NCI-H2196 (cell line): ENCODE results near the gene ZNF280A.

Experiments
- DNase-seq: peaks from one replicate; lab custom pipeline; 2025; ENCODE audit not compliant: unreplicated experiment; lab: John Stamatoyannopoulos, UW

Gene ZNF280A, protein sequence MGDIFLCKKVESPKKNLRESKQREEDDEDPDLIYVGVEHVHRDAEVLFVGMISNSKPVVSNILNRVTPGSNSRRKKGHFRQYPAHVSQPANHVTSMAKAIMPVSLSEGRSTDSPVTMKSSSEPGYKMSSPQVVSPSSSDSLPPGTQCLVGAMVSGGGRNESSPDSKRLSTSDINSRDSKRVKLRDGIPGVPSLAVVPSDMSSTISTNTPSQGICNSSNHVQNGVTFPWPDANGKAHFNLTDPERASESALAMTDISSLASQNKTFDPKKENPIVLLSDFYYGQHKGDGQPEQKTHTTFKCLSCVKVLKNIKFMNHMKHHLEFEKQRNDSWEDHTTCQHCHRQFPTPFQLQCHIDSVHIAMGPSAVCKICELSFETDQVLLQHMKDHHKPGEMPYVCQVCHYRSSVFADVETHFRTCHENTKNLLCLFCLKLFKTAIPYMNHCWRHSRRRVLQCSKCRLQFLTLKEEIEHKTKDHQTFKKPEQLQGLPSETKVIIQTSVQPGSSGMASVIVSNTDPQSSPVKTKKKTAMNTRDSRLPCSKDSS

DNA sequence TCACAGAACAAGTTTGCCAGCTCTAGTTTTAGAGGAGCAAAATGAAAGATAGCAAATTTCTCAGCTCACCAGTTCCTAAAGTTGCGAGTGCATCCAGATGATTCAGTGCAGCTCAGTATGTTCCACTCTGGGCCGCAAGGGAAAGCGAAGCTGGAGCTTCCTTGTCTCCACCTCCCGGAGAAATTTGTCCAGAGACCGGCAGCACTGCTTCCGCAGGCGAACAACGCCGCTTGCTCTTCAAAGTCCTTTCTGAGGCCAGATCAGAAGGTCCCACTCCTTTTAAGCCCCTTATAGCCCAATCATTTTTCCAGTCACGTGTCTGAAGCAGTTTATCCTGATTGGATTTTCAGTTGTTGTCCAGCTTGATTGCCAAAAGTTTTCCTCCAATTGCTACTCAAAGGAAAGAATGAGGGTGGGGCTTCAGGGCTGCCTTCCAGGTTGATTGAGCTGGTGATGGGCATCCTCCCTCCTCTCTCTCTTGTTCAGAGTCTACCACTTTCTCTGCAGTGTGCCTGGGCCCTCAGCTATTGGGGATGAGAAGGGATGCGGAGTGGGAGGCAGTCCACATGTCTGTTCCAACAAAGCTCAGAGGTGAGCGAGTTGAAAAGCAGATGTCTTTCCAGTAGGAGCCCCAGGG, at the start of gene ZNF280A:
Gene ZNF280A, minus strand, starts transcription at position 251 of the 637 bp plus-strand sequence. CDS start 4,640 bp downstream, outside the sequence.
- no peak for DNase-seq

DNA sequence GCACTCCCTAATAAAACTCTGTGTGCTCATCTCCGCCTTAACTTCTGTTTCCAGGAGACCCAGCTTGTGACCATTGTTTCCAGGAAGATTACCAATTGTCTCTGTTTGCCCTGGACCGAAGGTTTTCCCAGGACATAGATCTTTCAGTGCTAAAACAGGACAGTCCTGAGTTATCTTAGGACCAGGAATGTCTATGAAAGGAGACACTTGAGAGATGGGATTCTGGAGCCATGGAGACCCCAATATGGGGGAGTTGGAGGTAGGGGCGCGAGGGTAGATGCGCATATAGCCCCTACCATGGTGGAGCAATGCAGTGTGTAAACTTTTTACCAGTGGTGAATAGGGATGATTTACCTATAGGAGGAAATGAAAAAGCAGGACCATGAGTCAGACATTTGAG, 49.1 kb upstream of the ZNF280A start:
- DNase-seq, result no peak

DNA sequence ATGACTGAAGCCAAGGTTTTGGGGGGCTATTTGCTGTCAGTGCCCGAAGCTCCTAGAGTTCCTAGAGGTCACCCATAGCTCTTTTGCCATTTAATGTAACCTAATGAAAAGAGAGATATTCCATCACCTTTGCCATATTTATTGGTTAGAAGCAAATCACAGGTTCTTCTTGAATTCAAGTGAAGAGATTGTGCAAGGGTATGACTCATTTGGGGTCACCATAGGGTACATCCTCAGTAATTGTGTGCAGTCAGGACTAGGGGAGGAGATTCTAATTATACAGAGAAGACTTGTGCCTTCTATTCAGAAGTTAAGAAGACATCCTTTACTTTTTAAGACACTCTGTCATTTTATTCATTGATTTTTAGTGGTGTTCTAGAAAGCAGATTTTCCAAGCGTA, 45.9 kb upstream of the ZNF280A start:
- DNase-seq, result no peak

DNA sequence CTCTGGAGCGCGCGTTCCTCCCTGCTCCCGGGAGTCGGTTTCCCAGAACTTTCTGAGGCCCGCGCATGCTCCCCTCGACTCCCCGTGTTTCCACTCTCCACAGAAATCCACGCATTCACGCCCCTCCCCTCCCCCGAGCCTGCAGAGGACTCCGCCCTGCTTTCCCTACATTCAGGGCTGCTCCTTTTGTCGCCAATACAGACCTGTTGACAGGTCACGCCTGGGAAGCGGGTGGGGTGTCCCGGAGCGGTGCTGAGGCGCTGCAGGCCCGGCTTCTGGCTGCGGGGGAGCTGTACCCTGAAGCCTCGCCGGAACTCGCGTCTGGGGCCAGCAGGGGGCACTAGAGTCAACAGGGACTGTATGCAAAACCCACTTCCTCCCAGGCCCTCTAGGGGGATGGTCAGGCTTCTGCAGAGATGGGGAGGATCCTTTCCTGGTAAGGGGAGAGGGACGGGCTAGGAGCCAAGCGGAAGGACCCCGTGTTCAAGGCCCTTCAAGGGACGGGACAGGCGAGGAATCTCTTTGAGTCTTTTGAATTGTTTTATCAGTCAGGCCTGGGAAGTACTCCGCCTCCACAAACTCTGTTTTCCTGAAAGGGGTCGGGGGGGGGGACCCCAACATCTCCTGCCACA, 39.0 kb upstream of the ZNF280A start, which contains the start of gene PRAME:
Gene PRAME, minus strand, starts transcription at position 294 of the 632 bp plus-strand sequence. CDS start 2,433 bp downstream, outside the sequence.
- DNase-seq, result peak; percentile 30

DNA sequence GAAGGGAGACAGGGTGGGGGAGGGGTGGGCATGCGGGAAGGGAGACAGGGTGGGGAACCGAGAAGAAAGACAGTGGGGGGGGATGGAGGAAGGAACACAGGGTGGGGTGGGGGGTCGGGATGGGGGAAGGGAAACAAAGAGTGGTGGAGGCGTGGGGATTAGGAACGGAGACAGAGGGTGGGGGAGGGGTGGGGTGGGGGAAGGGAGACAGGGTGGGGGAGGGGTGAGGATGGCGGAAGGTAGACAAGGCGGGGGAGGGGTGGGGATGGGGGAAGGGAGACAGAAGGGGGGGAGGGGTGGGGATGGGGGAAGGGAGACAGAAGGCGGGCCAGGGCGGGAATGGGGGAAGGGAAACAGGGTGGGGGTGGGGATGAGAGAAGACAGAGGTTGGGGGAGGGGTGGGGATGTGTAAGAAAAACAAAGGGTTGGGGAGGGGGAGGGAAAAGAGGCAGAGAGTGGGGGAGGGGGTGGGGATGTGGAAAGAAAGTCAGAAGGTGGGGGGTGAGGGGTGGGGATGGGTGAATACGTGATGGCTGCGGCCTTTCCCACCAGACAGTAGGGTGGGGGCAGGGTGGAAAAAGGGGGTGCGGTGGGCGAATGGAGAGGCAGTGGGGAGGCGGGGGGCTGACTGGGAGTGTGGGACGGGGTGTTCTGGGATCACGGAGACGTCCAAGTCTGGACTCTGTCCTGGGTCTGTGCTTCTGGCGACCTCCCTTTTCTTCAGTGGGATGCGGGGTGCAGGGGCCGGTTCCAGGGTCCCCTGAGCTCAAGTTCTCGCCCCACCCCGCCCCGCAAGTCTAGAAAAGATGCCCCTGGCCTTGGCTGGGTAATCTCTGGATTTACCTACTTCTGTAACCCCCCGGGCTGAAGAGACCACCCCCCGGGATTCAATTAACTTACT, 38.3 kb upstream of the ZNF280A start:
- DNase-seq, result no peak

DNA sequence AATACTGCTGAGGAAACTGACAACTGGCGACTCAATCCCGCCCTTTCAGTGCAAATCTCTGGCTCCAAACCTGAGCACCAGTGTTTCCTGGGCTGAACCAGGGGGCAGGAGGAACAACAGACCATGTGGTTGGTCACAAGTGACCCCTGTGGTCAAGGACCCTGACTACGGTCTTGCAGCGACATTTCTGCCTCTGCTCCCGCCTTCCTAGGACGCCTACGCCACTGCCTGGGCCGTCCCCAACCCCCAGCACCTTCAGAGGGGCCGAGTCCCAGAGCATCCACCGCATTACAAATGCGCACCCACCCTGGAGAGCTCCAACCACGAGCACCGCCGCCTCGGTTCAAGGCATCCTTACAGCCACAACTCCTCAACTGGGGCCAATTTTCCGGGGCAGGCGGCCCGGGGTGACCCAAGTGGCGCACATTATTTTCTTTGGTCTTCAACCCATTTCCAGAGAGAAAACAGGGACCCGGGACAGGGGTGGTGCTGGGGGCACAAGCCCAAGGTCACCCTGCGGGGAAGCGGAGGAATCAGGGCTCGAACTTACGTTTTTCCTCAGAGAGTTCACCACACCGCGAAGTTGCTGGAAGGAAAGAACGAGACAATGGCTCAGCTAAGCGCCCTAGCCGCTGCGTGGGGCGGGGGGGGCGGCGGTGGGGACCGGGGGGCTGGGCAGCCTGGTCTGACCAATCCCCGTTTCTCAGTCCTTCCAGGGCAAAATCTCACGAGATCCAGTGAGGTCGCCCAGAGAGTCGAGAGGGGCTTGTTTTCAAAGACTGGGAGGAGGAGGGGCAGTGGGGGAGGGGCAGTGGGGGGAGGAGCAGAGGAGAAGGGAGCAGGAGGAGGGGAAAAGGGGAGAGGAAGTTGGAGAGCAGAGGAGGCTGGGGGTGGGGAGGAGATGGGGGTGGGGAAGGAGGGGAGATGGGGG, 37.2 kb upstream of the ZNF280A start:
- DNase-seq, result no peak

DNA sequence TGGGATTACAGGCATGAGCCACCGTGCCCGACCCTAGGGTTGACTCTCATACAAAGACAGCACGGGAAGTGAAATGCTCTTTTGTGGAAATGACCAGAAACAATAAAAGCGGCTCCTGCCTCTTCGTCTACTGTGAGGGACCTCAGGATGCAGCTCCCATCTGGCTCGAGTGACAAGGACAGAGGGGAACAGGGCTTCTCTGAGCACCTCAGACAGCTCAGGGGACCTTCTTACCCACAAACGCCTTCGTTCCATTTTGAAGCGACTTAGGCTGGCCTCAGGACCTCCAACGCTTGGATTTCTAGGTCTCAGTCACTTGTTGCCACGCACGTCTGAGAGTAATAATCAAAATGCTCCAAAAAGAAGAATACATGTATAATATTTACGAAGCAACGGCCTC, 36.5 kb upstream of the ZNF280A start:
- no peak for DNase-seq

DNA sequence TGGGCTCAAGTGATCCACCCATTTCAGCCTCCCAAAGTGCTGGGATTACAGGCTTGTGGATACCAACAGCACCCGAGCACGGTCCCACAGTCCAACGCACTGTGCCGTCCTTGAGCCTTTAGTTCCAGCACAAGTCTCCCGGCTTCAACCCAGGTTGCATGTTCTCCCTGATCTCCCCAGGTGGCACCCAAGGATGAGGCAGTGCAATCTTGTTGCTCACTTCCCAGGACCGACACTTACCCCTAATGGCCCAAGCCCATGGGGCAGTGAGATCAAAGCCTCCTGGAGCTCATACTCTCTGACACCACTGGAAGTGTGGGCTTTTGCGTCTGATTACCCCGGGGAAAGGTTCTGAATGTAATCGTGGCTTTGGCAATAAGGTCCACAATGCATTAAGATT, 35.5 kb upstream of the ZNF280A start:
- no peak for DNase-seq

DNA sequence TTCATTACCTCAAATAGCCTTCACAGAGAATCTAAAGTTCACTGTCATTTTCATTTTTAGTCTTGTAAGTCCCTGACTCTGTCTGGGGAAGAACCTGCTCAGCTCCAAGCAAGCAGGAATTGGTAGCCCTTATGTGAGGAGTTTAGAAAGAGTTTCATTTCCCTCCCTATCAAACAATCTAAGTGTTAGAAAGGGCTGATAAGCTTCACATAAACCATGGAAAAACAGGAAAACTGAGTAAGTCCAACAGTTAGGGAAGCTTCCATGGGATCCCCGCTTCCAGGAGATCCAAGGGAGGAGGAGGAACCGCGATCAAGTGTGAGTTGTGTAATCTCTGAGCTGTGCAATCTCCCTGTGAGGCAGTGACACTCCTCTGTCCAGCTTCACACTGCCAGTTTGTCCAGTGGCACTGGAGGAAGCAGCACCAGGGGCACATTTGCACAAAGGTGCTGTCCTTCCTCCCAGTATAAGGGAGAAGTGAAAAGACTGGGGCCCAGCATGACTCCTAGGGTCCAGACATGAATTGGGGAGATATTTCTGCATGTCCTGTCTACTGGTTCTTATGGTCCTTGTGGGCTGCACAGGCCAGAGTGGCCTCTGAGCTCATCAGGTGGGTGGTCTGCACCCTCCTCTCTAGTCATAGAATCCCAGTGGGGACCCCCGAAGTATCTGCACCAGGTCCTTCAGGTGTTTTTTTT, 34.7 kb upstream of the ZNF280A start:
- DNase-seq, result no peak

DNA sequence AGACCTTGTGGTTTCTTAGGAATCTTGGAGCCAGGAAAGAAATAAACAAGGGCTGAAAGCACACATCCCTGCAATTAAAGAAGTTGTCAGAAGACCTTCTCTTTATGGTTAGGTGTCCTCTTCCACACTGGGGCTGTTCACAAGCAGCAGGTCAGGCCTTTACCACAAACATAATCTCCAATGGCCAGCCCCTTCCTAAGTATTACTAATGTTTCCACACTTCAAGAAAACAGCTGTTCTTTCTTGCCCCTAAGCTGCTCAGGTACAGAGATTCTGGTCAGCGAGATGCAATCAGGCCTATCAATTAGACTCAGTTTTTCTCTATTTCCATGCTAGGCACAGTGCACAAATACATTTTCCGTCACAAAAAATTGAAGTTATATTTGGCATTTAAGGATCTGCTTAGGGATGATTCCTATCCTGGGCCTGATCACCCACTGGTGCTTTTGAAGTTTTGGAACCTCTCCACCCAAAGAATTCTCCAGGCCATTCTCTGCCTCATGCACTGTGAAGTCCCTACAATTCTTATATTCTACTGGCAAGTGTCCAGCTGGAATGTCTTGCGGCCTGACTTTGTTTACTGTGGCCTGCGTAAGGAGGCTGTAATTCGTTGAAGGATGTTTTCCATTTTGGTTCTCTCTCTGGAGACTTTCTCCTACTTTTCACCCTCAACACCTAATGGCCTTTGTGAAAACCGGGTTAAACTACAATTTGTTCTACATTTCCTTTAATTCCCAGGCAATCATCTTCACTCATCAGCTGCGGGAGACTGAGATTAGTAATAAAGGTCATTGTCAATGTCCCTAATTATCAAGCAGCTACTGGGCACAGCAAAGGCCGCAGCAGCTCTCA, 33.9 kb upstream of the ZNF280A start:
- DNase-seq, result no peak

DNA sequence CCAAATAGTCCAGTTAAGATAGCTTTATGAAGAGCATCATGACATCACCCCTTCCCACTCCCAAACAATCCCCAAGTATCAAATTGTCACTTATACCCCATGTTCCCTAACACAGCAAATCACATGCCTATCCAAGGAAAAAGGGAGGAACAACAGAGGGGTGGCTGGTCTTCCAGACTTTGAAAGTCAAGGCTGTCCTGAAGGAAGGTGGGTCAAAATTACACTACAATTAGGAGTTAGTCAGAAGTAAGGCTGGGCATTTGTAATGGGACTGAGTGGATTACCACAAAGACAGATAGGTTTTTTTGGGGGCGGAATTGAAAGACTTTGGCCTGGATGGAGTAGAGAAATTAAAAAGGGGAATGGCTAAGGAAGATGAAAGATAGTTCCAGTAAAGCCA, 33.1 kb upstream of the ZNF280A start:
- no peak for DNase-seq

DNA sequence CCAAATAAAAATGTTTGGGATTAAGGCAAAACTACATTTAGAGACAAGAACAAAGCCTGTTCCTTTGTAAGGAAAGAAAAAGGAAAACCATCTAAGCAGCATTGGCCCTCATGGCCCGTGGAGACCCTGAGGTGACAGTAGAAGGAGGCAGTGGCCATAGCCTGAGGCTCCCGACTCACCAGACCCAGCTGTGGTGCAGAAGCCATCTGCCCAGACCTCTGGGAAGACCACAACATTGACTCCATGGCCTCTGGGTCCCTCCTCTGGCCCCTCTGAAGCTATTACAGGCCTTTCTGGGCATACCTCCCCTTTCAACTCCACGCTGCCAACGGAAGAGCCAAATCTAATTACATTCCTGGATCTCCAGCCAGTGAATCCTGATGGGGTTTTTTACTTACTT, 32.6 kb upstream of the ZNF280A start:
- DNase-seq, result no peak

DNA sequence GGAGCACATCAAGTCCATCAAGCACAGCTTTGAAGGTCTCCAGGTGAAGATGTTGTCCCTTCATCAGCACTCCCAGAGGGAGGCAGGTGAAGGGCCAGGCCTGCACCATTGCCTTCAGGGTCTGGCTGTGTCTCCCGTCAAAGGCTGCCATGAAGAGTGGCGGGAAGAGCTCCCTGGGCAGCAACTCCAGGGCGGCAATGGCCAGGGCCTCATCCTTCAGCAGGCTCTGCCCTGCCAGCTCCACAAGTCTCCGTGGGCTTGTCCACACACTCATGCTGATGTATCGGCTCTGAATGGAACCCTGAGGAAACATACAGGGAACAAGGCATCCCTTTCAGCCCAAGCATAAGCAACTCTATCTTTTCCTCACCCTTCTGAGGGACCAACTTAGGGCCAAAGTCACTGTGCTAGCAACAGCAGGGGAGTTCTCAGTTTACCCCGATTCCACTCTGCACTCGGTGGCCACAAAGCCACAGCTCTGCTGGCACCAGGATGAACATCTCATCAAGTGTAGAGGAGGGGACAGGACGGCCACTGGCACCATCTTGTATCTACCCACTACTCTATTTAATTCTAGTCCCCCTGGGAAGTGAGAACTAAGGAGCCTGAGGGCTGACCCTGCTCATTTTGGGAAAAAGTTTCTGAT, 30.8 kb upstream of the ZNF280A start:
- no peak for DNase-seq

DNA sequence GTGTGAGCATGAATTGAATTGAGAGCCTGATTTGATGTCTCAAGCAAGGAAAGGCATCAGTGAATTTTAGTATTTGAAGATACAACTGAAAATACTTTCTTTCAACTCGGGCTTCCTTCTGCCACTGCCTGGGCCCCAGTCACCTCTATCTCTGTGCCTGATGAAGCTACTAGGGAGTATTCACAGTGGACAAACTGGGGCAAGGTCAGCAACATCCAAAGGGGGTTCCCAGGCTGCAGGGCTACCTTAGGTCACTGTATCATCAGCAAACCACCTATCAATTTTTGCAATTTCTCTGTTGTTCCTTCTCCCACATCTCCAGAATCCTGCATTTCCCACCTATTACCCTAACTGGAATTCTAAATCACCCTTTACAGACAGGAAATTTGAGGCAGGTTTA, 28.8 kb upstream of the ZNF280A start:
- no peak for DNase-seq

DNA sequence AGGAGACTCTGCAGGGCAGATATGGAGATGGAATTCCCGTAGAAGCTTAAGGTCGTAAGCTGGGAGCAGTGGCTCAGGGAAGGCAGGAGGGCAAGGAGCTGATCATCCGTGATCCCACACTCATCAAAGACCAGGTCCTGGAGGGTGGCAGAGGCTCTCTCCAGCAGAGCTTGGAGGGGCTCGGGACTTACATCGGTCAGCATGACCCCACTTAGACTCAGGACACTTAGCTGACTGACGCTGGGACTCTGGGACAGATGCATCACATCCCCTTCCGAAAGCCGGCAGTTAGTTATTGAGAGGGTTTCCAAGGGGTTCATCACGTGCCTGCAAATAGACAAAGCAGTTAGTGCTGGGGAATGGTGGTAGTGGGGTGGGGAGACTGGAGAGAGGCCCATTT, 28.2 kb upstream of the ZNF280A start:
- DNase-seq, result no peak

DNA sequence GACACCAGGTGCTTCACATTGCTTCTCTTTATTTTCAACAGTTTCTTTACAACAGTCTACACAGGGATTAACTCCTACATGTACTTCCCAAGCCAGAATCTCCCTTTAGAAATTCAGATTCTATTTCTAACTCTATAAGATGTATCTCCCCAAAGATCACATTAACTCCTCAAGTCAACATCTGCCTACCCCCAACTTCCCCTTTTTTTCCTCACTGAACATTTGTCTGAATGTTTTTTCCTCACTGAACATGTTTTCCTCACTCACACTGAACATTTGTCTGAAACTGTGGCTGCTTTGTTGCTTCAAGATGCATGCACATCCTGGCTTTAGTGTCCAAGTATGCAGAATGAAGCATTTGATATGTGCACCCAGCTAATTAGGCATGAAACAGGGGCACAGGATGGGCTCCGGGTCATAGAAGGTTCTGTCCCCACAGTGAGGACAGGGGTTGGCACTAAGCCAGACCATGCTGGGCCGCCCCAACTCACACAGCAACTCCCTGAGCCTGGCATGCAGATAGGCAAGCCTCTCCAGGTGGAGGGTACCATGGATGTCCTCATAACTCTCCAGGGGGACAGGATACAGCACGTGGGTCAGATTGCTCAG, 27.7 kb upstream of the ZNF280A start:
- DNase-seq, result no peak

DNA sequence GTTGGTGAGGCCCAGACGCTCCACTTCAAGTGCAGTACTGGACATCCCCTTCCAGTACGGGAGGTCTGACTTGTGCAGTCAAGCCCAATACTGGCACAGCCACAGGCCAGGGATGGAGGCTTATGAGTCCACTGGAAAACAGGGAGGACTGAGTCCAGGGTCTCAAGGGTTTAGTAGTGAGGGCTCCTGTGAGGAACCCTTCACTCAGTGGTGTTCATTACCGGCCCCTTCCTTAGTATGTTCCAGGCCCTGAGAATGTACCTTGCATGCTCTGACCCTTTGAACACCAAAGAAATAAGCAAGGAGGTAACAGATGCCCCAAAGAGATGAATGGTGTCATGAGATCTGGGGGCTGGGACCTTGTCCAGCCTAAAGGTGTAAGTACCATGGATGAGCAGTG, 27.2 kb upstream of the ZNF280A start:
- DNase-seq, result no peak
